Measurements from ENCODE around the gene SFMBT1.

The SFMBT1 gene

GRCh38 chr3:52874864-52875587 is 170.8 kb downstream of the SFMBT1 start:
- no peak for TF ChIP-seq ZNF274 (IDR thresholded peaks at IDR 0.05; ENCODE audit: low read depth, low read length)
- H3K4me3 ChIP-seq (ENCODE audit: low read length): no peak overlapping the region; the same call in 1 of the 2 replicates

GRCh38 chr3:52874160-52874701 is 171.6 kb downstream of the SFMBT1 start:
- TF ChIP-seq ZNF274 (IDR thresholded peaks at IDR 0.05; ENCODE audit: low read depth, low read length): no peak
- no peak overlapping the region; the same call in 1 of the 2 replicates for H3K4me3 ChIP-seq (ENCODE audit: low read length)

- no peak overlapping the region for H3K4me3 ChIP-seq (ENCODE audit: low read length)
- TF ChIP-seq ZNF274 (IDR thresholded peaks at IDR 0.05; ENCODE audit: low read depth, low read length): no peak
These were observed 172.3 kb downstream of the SFMBT1 start for GRCh38 chr3:52873433-52874159.

- H3K4me3 ChIP-seq (ENCODE audit: low read length): no peak overlapping the region
- TF ChIP-seq ZNF274 (IDR thresholded peaks at IDR 0.05; ENCODE audit: low read depth, low read length): no peak
These were observed 173.6 kb downstream of the SFMBT1 start for GRCh38 chr3:52872245-52872644.

GRCh38 chr3:52871761-52872160 is 174.1 kb downstream of the SFMBT1 start:
- TF ChIP-seq ZNF274 (IDR thresholded peaks at IDR 0.05; ENCODE audit: low read depth, low read length): no peak
- no peak overlapping the region for H3K4me3 ChIP-seq (ENCODE audit: low read length)

GRCh38 chr3:52870471-52870870 is 175.4 kb downstream of the SFMBT1 start:
- no peak overlapping the region for H3K4me3 ChIP-seq (ENCODE audit: low read length)
- no peak for TF ChIP-seq ZNF274 (IDR thresholded peaks at IDR 0.05; ENCODE audit: low read depth, low read length)

GRCh38 chr3:52866427-52866826 is 179.4 kb downstream of the SFMBT1 start:
- TF ChIP-seq ZNF274 (IDR thresholded peaks at IDR 0.05; ENCODE audit: low read depth, low read length): no peak
- no peak overlapping the region for H3K4me3 ChIP-seq (ENCODE audit: low read length)

- H3K4me3 ChIP-seq (ENCODE audit: low read length): no peak overlapping the region
- no peak for TF ChIP-seq ZNF274 (IDR thresholded peaks at IDR 0.05; ENCODE audit: low read depth, low read length)
These were observed 179.9 kb downstream of the SFMBT1 start for GRCh38 chr3:52865994-52866393.

- no peak overlapping the region for H3K4me3 ChIP-seq (ENCODE audit: low read length)
These were observed 185.5 kb downstream of the SFMBT1 start for GRCh38 chr3:52860424-52860768.

GRCh38 chr3:52859686-52860423 is 186.0 kb downstream of the SFMBT1 start:
- TF ChIP-seq ZNF274 (IDR thresholded peaks at IDR 0.05; ENCODE audit: low read depth, low read length): no peak
- H3K4me3 ChIP-seq (ENCODE audit: low read length): no peak overlapping the region

More at GRCh38 chr3:52860424-52860768, 185.5 kb downstream of the SFMBT1 start:
- TF ChIP-seq ZNF274 (IDR thresholded peaks at IDR 0.05; ENCODE audit: low read depth, low read length): no peak

- no peak overlapping the region for H3K4me3 ChIP-seq (ENCODE audit: low read length)
- no peak for TF ChIP-seq ZNF274 (IDR thresholded peaks at IDR 0.05; ENCODE audit: low read depth, low read length)
These were observed 188.0 kb downstream of the SFMBT1 start for GRCh38 chr3:52857864-52858263.

GRCh38 chr3:52857133-52857532 is 188.7 kb downstream of the SFMBT1 start:
- no peak overlapping the region for H3K4me3 ChIP-seq (ENCODE audit: low read length)
- no peak for TF ChIP-seq ZNF274 (IDR thresholded peaks at IDR 0.05; ENCODE audit: low read depth, low read length)

GRCh38 chr3:52856666-52857065 is 189.2 kb downstream of the SFMBT1 start:
- H3K4me3 ChIP-seq (ENCODE audit: low read length): no peak overlapping the region
- TF ChIP-seq ZNF274 (IDR thresholded peaks at IDR 0.05; ENCODE audit: low read depth, low read length): no peak

GRCh38 chr3:52854013-52854412 is 191.9 kb downstream of the SFMBT1 start:
- no peak for TF ChIP-seq ZNF274 (IDR thresholded peaks at IDR 0.05; ENCODE audit: low read depth, low read length)
- H3K4me3 ChIP-seq (ENCODE audit: low read length): no peak overlapping the region
